Hepatocyte (in vitro differentiated cells): ENCODE measurements around the gene WDR62.

Experiments used
- CTCF ChIP-seq: fragments of 200-600 bp; sonication (generic); IDR thresholded peaks from 2 replicates; pipeline ENCODE4 v1.5.1; 2016; ENCODE audit warnings: antibody characterized with exemption, mild to moderate bottlenecking; ENCODE audit not compliant: poor library complexity
- EZH2 ChIP-seq: fragments of 200-600 bp; sonication (generic); IDR thresholded peaks from 2 replicates; pipeline ENCODE4 v1.6.1; 2016; ENCODE audit warnings: antibody characterized with exemption, mild to moderate bottlenecking, borderline replicate concordance

- TF ChIP-seq CTCF (no peak), EZH2 (no peak)
Measured at GRCh38 chr19:36041831-36042230, 12.9 kb upstream of the WDR62 start.
